ENCODE measurements around the gene ZNF681.

The ZNF681 gene

GRCh38 chr19:23789246-23789645, 30.6 kb upstream of the ZNF681 start:
- Histone ChIP-seq H3K9ac (ENCODE audit: low read length) (no peak overlapping the region), H3K4me2 (ENCODE audit: low read length) (no peak overlapping the region), H3K36me3 (ENCODE audit: insufficient read depth, low read length) (peaks cover 32% of the 10 kb centered on the region), H3F3A (ENCODE audit: insufficient read depth, low read length) (no peaks in the 10 kb centered on the region), H3K79me2 (ENCODE audit: insufficient read depth, low read length) (no peaks in the 10 kb centered on the region), H3K4me3 (ENCODE audit: low read depth, low read length, poor library complexity, severe bottlenecking) (no peak overlapping the region), H3K4me1 (ENCODE audit: insufficient read depth, low read length, severe bottlenecking) (no peaks in the 10 kb centered on the region), H4K20me1 (ENCODE audit: insufficient read depth, low read length) (no peaks in the 10 kb centered on the region), H3K9me3 (ENCODE audit: low read length) (no peaks in the 10 kb centered on the region), H3K9me2 (ENCODE audit: low read depth, low read length) (no peaks in the 10 kb centered on the region), H3K27ac (ENCODE audit: low read depth, low read length, poor library complexity, severe bottlenecking) (no peak overlapping the region), H2AFZ (ENCODE audit: low read length) (no peak overlapping the region), H3K27me3 (ENCODE audit: insufficient read depth, low read length) (no peaks in the 10 kb centered on the region)
- TF ChIP-seq EZH2 (IDR thresholded peaks at IDR 0.05; ENCODE audit: borderline replicate concordance, low read length) (no peak), CTCF (IDR thresholded peaks at IDR 0.05; ENCODE audit: low read length) (no peak)

GRCh38 chr19:23788411-23788810, 29.7 kb upstream of the ZNF681 start:
- H3F3A ChIP-seq (ENCODE audit: insufficient read depth, low read length): no peaks in the 10 kb centered on the region
- H3K27me3 ChIP-seq (ENCODE audit: insufficient read depth, low read length): no peaks in the 10 kb centered on the region
- H3K9ac ChIP-seq (ENCODE audit: low read length): no peak overlapping the region
- H3K4me2 ChIP-seq (ENCODE audit: low read length): no peak overlapping the region
- H3K79me2 ChIP-seq (ENCODE audit: insufficient read depth, low read length): no peaks in the 10 kb centered on the region
- no peaks in the 10 kb centered on the region for H3K9me2 ChIP-seq (ENCODE audit: low read depth, low read length)
- no peaks in the 10 kb centered on the region for H3K9me3 ChIP-seq (ENCODE audit: low read length)
- H2AFZ ChIP-seq (ENCODE audit: low read length): no peak overlapping the region
- H3K27ac ChIP-seq (ENCODE audit: low read depth, low read length, poor library complexity, severe bottlenecking): no peak overlapping the region
- H3K36me3 ChIP-seq (ENCODE audit: insufficient read depth, low read length): peaks cover 40% of the 10 kb centered on the region
- no peak overlapping the region for H3K4me3 ChIP-seq (ENCODE audit: low read depth, low read length, poor library complexity, severe bottlenecking)
- TF ChIP-seq CTCF (IDR thresholded peaks at IDR 0.05; ENCODE audit: low read length): no peak
- no peak for TF ChIP-seq EZH2 (IDR thresholded peaks at IDR 0.05; ENCODE audit: borderline replicate concordance, low read length)
- no peaks in the 10 kb centered on the region for H3K4me1 ChIP-seq (ENCODE audit: insufficient read depth, low read length, severe bottlenecking)
- no peaks in the 10 kb centered on the region for H4K20me1 ChIP-seq (ENCODE audit: insufficient read depth, low read length)

- H3K9ac ChIP-seq (ENCODE audit: low read length): no peak overlapping the region
- H3K4me2 ChIP-seq (ENCODE audit: low read length): no peak overlapping the region
- no peaks in the 10 kb centered on the region for H3K79me2 ChIP-seq (ENCODE audit: insufficient read depth, low read length)
- H3K27ac ChIP-seq (ENCODE audit: low read depth, low read length, poor library complexity, severe bottlenecking): no peak overlapping the region
- no peaks in the 10 kb centered on the region for H3F3A ChIP-seq (ENCODE audit: insufficient read depth, low read length)
- H3K9me3 ChIP-seq (ENCODE audit: low read length): no peaks in the 10 kb centered on the region; the same call in 1 of the 2 replicates
- H3K9me2 ChIP-seq (ENCODE audit: low read depth, low read length): no peaks in the 10 kb centered on the region
- no peaks in the 10 kb centered on the region for H3K27me3 ChIP-seq (ENCODE audit: insufficient read depth, low read length)
- H3K36me3 ChIP-seq (ENCODE audit: insufficient read depth, low read length): peaks cover 53% of the 10 kb centered on the region
- TF ChIP-seq CTCF (IDR thresholded peaks at IDR 0.05; ENCODE audit: low read length): no peak
- no peak for TF ChIP-seq EZH2 (IDR thresholded peaks at IDR 0.05; ENCODE audit: borderline replicate concordance, low read length)
- no peak overlapping the region for H3K4me3 ChIP-seq (ENCODE audit: low read depth, low read length, poor library complexity, severe bottlenecking)
- H3K4me1 ChIP-seq (ENCODE audit: insufficient read depth, low read length, severe bottlenecking): no peaks in the 10 kb centered on the region
- no peak overlapping the region for H2AFZ ChIP-seq (ENCODE audit: low read length)
- H4K20me1 ChIP-seq (ENCODE audit: insufficient read depth, low read length): no peaks in the 10 kb centered on the region
Observed at GRCh38 chr19:23787106-23787505, 28.4 kb upstream of the ZNF681 start.
